Breast epithelium (tissue), 4 donors: ENCODE results near the gene PTPN21. TPM values are rescaled to one million over a fixed set of nuclear protein-coding genes. Genes with fewer than 3 reads are reported as not detected.

Experiments used
- DNase-seq, 2 donors: peaks; one replicate each; pipeline ENCODE4 v3.0.0-alpha.2; 2019; ENCODE audit warnings: low spot score in 2 of 2
- H3K27ac ChIP-seq, 2 donors: fragments of 200-600 bp; sonication (generic) in 1 of 2; one replicate each; pipeline ENCODE4 v1.5.1; 2016 to 2019; ENCODE audit warnings: mild to moderate bottlenecking in 1 of 2
- H3K27me3 ChIP-seq, 2 donors: fragments of 200-600 bp; sonication (generic) in 1 of 2; one replicate each; pipeline versions ENCODE4 v1.5.1 to v1.6.0; 2017 to 2019; ENCODE audit warnings: control low read depth in 1 of 2, mild to moderate bottlenecking in 1 of 2
- H3K36me3 ChIP-seq: fragments of 200-600 bp; one replicate; pipeline ENCODE4 v1.5.1; 2019
- H3K4me1 ChIP-seq, 2 donors: fragments of 200-600 bp; sonication (generic); one replicate each; pipeline ENCODE4 v1.5.1; 2016 to 2019; ENCODE audit warnings: control low read depth in 1 of 2
- H3K4me3 ChIP-seq, 3 donors: fragments of 200-600 bp; sonication (generic); 1 replicate in 2 of 3; 2 replicates in 1 of 3; pipeline ENCODE4 v1.5.1; 2016 to 2019; ENCODE audit warnings: mild to moderate bottlenecking in 3 of 3, moderate library complexity in 2 of 3
- H3K9me3 ChIP-seq, 2 donors: fragments of 200-600 bp; sonication (generic) in 1 of 2; one replicate each; pipeline ENCODE4 v1.5.1; 2016 to 2019; ENCODE audit warnings: control low read depth in 1 of 2
- POLR2A ChIP-seq: fragments of 450-650 bp; IDR thresholded peaks from one replicate; pipeline ENCODE4 v1.6.1; 2016; ENCODE audit warnings: antibody characterized with exemption, mild to moderate bottlenecking, moderate library complexity
- POLR2AphosphoS5 ChIP-seq, 3 donors: sonication (generic); formaldehyde crosslinking; IDR thresholded peaks; one replicate each; pipeline ENCODE4 v1.6.1; 2017; ENCODE audit warnings: antibody characterized with exemption in 3 of 3
- intact Hi-C: fragments of 100-400 bp; cut with DNase I; formaldehyde crosslinking; loops from one replicate; pipeline ENCODE4 v1.15.1; 2023; ENCODE audit warnings: low total_unique reads
- total RNA-seq, 3 donors: library from RNA; depleted of rRNA; stranded (reverse); fragments of >200 nt; gene quantifications; one replicate each; pipeline ENCODE4 v1.1.0, GENCODE V29; 2016
- TF ChIP-seq, protein P1 (sequence below), 3 donors: fragments of 450-650 bp; IDR thresholded peaks; one replicate each; pipeline ENCODE4 v1.5.1; 2016 to 2017; ENCODE audit warnings: antibody characterized with exemption in 3 of 3, mild to moderate bottlenecking in 3 of 3, moderate library complexity in 3 of 3

Gene PTPN21
- total RNA-seq, 3 donors from 2014 or later, result 14.4 to 18.1 (median 14.5) TPM

DNA sequence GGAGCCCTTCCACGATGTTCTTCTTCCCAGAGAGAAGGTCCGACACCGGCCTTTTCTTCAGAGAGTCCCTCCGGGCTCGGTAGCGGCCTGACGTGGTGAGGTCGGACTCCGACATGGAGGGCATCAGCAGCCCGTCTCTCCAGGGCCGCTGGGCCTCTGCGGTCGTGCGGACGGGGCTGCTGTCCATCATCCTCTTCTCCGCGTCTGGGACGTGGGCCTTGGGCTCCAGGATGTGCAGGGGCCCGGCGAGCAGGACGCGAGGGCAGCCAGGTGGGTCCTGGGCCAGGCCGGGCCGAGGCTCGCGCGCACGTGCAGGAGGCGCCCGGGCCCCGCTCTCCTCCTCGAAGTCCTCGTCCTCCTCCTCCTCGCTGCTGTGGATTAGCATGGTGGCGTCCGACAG lies 75.9 kb downstream of the PTPN21 start:
- no peaks in the 10 kb centered on the region for H3K9me3 ChIP-seq
- no peak overlapping the region for H3K4me3 ChIP-seq
- no peaks in the 10 kb centered on the region for H3K27me3 ChIP-seq
- DNase-seq, result no peak
- H3K36me3 ChIP-seq, result peaks cover 11% of the 10 kb centered on the region
- intact Hi-C loops, result no loop called here
- no peak overlapping the region for H3K27ac ChIP-seq
- TF ChIP-seq POLR2AphosphoS5 (IDR thresholded peaks at IDR 0.05) (no peak), POLR2A (no peak)
- TF ChIP-seq, protein P1, sequence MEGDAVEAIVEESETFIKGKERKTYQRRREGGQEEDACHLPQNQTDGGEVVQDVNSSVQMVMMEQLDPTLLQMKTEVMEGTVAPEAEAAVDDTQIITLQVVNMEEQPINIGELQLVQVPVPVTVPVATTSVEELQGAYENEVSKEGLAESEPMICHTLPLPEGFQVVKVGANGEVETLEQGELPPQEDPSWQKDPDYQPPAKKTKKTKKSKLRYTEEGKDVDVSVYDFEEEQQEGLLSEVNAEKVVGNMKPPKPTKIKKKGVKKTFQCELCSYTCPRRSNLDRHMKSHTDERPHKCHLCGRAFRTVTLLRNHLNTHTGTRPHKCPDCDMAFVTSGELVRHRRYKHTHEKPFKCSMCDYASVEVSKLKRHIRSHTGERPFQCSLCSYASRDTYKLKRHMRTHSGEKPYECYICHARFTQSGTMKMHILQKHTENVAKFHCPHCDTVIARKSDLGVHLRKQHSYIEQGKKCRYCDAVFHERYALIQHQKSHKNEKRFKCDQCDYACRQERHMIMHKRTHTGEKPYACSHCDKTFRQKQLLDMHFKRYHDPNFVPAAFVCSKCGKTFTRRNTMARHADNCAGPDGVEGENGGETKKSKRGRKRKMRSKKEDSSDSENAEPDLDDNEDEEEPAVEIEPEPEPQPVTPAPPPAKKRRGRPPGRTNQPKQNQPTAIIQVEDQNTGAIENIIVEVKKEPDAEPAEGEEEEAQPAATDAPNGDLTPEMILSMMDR (IDR thresholded peaks at IDR 0.05), result no peak
- H3K4me1 ChIP-seq, result no peaks in the 10 kb centered on the region

DNA sequence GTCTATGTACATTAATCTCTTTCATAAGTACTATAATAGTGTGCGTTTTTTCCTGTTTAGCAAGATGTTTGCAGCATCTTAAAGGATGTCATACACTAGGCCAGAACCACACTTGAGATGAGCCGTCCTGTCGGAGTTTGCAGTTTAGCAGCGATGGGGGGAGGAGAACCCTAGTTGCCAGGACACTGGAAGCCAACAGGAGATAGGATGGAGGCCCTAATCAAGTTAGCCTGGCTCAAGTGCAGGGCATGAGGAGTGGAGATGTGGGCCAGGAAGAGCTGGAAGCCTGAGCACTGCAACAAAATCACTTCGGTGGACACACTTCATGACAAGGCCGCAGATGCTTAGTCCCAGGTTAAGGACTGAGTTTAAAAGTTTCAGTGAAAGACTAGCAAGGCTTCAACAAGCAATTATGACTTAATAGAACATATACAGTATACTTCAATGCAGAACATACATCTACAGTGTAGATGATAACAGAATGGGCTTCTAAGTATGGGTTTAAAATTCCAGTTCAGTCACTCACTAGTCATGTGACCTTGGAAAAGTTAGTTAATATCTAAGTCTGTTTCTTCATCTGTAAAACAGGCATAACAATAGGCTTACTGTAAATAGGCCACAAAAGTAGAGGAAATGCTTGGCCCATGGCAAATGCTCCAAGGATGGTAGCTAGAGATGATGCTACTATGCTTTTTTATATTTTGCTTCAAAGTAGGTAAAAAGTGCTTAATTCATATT lies 77.1 kb downstream of the PTPN21 start:
- Histone ChIP-seq H3K27ac (no peak overlapping the region), H3K9me3 (no peaks in the 10 kb centered on the region)
- intact Hi-C loops, result no loop called here

DNA sequence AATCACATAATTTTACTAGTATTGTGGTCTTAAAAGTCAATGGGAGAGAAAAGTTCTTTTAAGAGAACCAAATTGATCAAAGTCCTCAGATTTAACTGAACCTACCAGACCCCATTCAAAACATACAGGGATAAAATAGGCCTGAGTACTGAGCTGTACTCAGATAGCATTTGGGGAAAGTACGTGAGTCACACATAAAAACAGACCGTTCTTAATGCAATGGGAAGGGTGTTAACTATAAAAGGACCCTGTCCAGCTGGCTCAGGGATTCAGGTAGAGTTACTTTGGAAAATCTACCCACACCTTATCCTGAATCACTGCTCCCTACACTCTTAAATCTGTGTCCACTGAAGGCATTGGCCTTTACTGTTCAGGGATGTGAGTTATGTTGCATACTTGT lies 78.0 kb downstream of the PTPN21 start:
- intact Hi-C loops, result no loop called here
- no peak for DNase-seq
- H3K9me3 ChIP-seq, result no peaks in the 10 kb centered on the region
- TF ChIP-seq POLR2AphosphoS5 (IDR thresholded peaks at IDR 0.05) (no peak), POLR2A (no peak)
- TF ChIP-seq, protein P1 (IDR thresholded peaks at IDR 0.05), result no peak
- peaks cover 11% of the 10 kb centered on the region for H3K36me3 ChIP-seq
- H3K4me3 ChIP-seq, result no peak overlapping the region
- H3K4me1 ChIP-seq, result no peaks in the 10 kb centered on the region
- no peak overlapping the region for H3K27ac ChIP-seq
- no peaks in the 10 kb centered on the region for H3K27me3 ChIP-seq

More for the DNA sequence above, 77.1 kb downstream of the PTPN21 start:
- no peak for DNase-seq
- H3K4me1 ChIP-seq, result no peaks in the 10 kb centered on the region
- H3K4me3 ChIP-seq, result no peak overlapping the region
- TF ChIP-seq POLR2A (no peak), POLR2AphosphoS5 (IDR thresholded peaks at IDR 0.05) (no peak)
- TF ChIP-seq, protein P1 (IDR thresholded peaks at IDR 0.05), result no peak
- peaks cover 11% of the 10 kb centered on the region for H3K36me3 ChIP-seq
- no peaks in the 10 kb centered on the region for H3K27me3 ChIP-seq

DNA sequence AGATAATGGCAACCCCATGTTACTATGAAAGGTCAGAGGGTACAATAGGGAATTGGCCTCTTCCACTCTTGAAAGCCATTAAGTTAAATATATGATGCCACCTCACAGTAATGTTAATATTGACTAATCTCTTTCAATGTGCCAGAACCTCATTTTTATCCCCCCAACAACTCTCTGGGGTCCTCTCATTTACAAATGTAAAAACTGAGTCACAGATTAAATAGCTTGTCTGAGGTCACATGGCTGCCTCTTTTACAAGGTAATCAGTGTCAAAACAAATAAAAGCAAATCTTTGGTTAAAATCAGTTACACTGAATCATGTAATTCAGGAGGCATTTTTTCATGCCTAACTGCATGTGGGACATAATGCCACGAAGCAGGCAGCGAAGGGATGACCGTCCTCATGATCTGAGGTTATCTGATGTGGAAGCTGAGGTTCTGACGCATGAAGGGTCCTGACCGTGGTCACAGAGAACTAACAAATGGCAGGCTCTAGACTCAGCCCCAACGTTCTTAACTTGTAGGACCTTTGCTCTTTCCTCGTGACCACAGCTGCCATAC lies 78.5 kb downstream of the PTPN21 start:
- H3K9me3 ChIP-seq, result no peaks in the 10 kb centered on the region
- TF ChIP-seq, protein P1 (IDR thresholded peaks at IDR 0.05), result no peak
- TF ChIP-seq POLR2AphosphoS5 (IDR thresholded peaks at IDR 0.05) (no peak), POLR2A (no peak)
- no peaks in the 10 kb centered on the region for H3K27me3 ChIP-seq
- H3K4me1 ChIP-seq, result no peaks in the 10 kb centered on the region
- no peak overlapping the region for H3K27ac ChIP-seq
- H3K36me3 ChIP-seq, result peaks cover 11% of the 10 kb centered on the region
- H3K4me3 ChIP-seq, result no peak overlapping the region
- no peak for DNase-seq
- intact Hi-C loops, result no loop called here

DNA sequence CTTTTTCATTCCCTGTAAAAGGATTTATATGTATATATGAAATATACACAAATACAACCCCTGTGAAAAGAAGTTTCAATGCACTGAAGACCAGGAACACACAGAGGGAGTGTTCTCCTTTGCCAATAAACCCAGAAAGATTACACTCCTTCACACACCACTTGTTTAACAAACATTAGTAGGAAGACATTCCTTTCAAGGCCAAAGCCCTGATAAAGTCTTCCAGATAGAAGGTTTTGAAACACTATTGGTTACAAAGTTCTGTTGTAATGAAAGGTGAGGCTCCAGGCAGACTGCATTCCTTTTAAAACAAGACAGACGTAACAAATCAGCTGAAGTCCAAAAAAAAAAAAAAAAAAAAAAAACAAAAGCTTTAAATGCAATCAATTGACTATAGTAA lies 81.0 kb downstream of the PTPN21 start:
- H3K9me3 ChIP-seq, result no peaks in the 10 kb centered on the region
- no peaks in the 10 kb centered on the region for H3K36me3 ChIP-seq
- no peaks in the 10 kb centered on the region for H3K27me3 ChIP-seq
- TF ChIP-seq POLR2AphosphoS5 (IDR thresholded peaks at IDR 0.05) (no peak), POLR2A (no peak)
- TF ChIP-seq, protein P1 (IDR thresholded peaks at IDR 0.05), result no peak
- H3K4me3 ChIP-seq, result no peak overlapping the region
- no peaks in the 10 kb centered on the region for H3K4me1 ChIP-seq
- intact Hi-C loops, result no loop called here
- DNase-seq, result no peak
- no peak overlapping the region for H3K27ac ChIP-seq
